H9 (cell line): Measurements from ENCODE around the gene DNAJC2. TPM values are rescaled to one million over a fixed set of nuclear protein-coding genes. Genes with fewer than 3 reads are reported as not detected.

Source experiments
- DNase-seq: peaks from one replicate; pipeline ENCODE4 v3.0.0-alpha.2; 2017
- H2AFZ ChIP-seq: one replicate; pipeline ENCODE4 v1.6.1; 2013; ENCODE audit warnings: mild to moderate bottlenecking, low read length, control low read depth, moderate library complexity
- H2AK5ac ChIP-seq: 2 replicates; pipeline ENCODE4 v1.6.1; 2013; ENCODE audit warnings: low read length, control low read depth, mixed read lengths; ENCODE audit not compliant: insufficient read length
- H2BK120ac ChIP-seq: one replicate; pipeline ENCODE4 v1.6.1; 2013; ENCODE audit warnings: low read depth, mild to moderate bottlenecking, low read length, control low read depth, inconsistent platforms; ENCODE audit not compliant: poor library complexity, severe bottlenecking
- H2BK12ac ChIP-seq: 2 replicates; pipeline ENCODE4 v1.6.1; 2013; ENCODE audit warnings: low read length, control low read depth, mixed read lengths, low read depth; ENCODE audit not compliant: insufficient read length
- H2BK15ac ChIP-seq: 2 replicates; pipeline ENCODE4 v1.6.1; 2013; ENCODE audit warnings: low read depth, low read length, control low read depth
- H2BK20ac ChIP-seq: one replicate; pipeline ENCODE4 v1.6.1; 2013; ENCODE audit warnings: low read depth, mild to moderate bottlenecking, low read length, control low read depth, inconsistent platforms; ENCODE audit not compliant: poor library complexity, severe bottlenecking
- H2BK5ac ChIP-seq: 2 replicates; pipeline ENCODE4 v1.6.1; 2013; ENCODE audit warnings: low read length, control low read depth, mixed read lengths; ENCODE audit not compliant: insufficient read length
- H3K14ac ChIP-seq: 2 replicates; pipeline ENCODE4 v1.6.1; 2013; ENCODE audit warnings: low read length, control low read depth; ENCODE audit not compliant: insufficient read depth
- H3K18ac ChIP-seq: 2 replicates; pipeline ENCODE4 v1.6.1; 2013; ENCODE audit warnings: low read depth, mild to moderate bottlenecking, mixed read lengths, low read length, control low read depth; ENCODE audit not compliant: insufficient read length
- H3K23ac ChIP-seq: 2 replicates; pipeline ENCODE4 v1.6.1; 2013; ENCODE audit warnings: low read length, control low read depth, mixed read lengths, low read depth; ENCODE audit not compliant: insufficient read length
- H3K23me2 ChIP-seq: 2 replicates; pipeline ENCODE4 v1.6.1; 2013; ENCODE audit warnings: low read depth, mild to moderate bottlenecking, mixed read lengths, low read length, control low read depth; ENCODE audit not compliant: insufficient read length, poor library complexity, severe bottlenecking
- H3K27ac ChIP-seq: 2 replicates; pipeline ENCODE4 v1.5.1; 2013; ENCODE audit warnings: low read length, control low read depth, mixed read lengths, low read depth; ENCODE audit not compliant: insufficient read length
- H3K27me3 ChIP-seq: 2 replicates; pipeline ENCODE4 v1.6.1; 2013; ENCODE audit warnings: low read length, control low read depth, inconsistent platforms; ENCODE audit not compliant: insufficient read depth
- H3K4ac ChIP-seq: 2 replicates; pipeline ENCODE4 v1.6.1; 2013; ENCODE audit warnings: low read depth, mild to moderate bottlenecking, control low read depth, inconsistent platforms, low read length, moderate library complexity
- H3K4me1 ChIP-seq: 2 replicates; pipeline ENCODE4 v1.6.1; 2013; ENCODE audit warnings: low read length, control low read depth, inconsistent platforms; ENCODE audit not compliant: insufficient read depth
- H3K4me2 ChIP-seq: 2 replicates; pipeline ENCODE4 v1.6.1; 2013; ENCODE audit warnings: low read length, control low read depth, mixed read lengths; ENCODE audit not compliant: insufficient read length, insufficient read depth
- H3K56ac ChIP-seq: 2 replicates; pipeline ENCODE4 v1.6.1; 2013; ENCODE audit warnings: low read depth, mild to moderate bottlenecking, mixed read lengths, low read length, control low read depth; ENCODE audit not compliant: insufficient read length
- H3K79me1 ChIP-seq: 2 replicates; pipeline ENCODE4 v1.6.1; 2013; ENCODE audit warnings: low read depth, mild to moderate bottlenecking, moderate library complexity, low read length, control low read depth, inconsistent platforms; ENCODE audit not compliant: insufficient read depth, poor library complexity, severe bottlenecking
- H3K79me2 ChIP-seq: 2 replicates; pipeline ENCODE4 v1.6.1; 2013; ENCODE audit warnings: low read length, control low read depth, inconsistent platforms; ENCODE audit not compliant: insufficient read depth
- H3K9ac ChIP-seq: 2 replicates; pipeline ENCODE4 v1.6.1; 2013; ENCODE audit warnings: low read length, control low read depth, mixed read lengths; ENCODE audit not compliant: insufficient read length; ENCODE audit errors: extremely low read depth
- H3K9me3 ChIP-seq: one replicate; pipeline ENCODE4 v1.6.1; 2013; ENCODE audit warnings: low read depth, low read length, inconsistent platforms; ENCODE audit not compliant: control insufficient read depth
- H3T11ph ChIP-seq: one replicate; pipeline ENCODE4 v1.6.1; 2013; ENCODE audit warnings: mild to moderate bottlenecking, low read length, control low read depth, inconsistent platforms
- H4K20me1 ChIP-seq: one replicate; pipeline ENCODE4 v1.6.1; 2013; ENCODE audit not compliant: control insufficient read depth, insufficient read length, insufficient read depth
- H4K5ac ChIP-seq: 2 replicates; pipeline ENCODE4 v1.6.1; 2013; ENCODE audit warnings: low read depth, mild to moderate bottlenecking, mixed read lengths, low read length, control low read depth; ENCODE audit not compliant: insufficient read length
- H4K8ac ChIP-seq: replicated peaks from 2 replicates; pipeline ENCODE4 v1.6.1; 2013; ENCODE audit warnings: low read length, control low read depth, mixed read lengths, low read depth; ENCODE audit not compliant: insufficient read length
- H4K91ac ChIP-seq: 2 replicates; pipeline ENCODE4 v1.6.1; 2013; ENCODE audit warnings: low read depth, mild to moderate bottlenecking, moderate library complexity, mixed read lengths, low read length, control low read depth; ENCODE audit not compliant: insufficient read length
- H3K27ac Mint-ChIP-seq, 3 experiments: 2 replicates in 2 of 3; 3 replicates in 1 of 3; pipeline ENCODE4 v1.8.0; 2020 to 2021; ENCODE audit warnings: mixed read lengths in 3 of 3, mild to moderate bottlenecking in 1 of 3, moderate library complexity in 1 of 3
- H3K27me3 Mint-ChIP-seq: 2 replicates; pipeline ENCODE4 v1.8.0; 2021; ENCODE audit warnings: low read depth, mild to moderate bottlenecking, moderate library complexity, mixed read lengths
- H3K36me3 Mint-ChIP-seq, 3 experiments: 2 replicates in 2 of 3; 3 replicates in 1 of 3; pipeline ENCODE4 v1.8.0; 2020 to 2021; ENCODE audit warnings: low read depth in 3 of 3, mixed read lengths in 3 of 3; ENCODE audit not compliant: insufficient read depth in 1 of 3
- H3K4me1 Mint-ChIP-seq, 2 experiments: 2 replicates each; pipeline ENCODE4 v1.8.0; 2020; ENCODE audit warnings: mixed read lengths in 2 of 2
- H3K4me3 Mint-ChIP-seq, 2 experiments: 2 replicates in 1 of 2; 3 replicates in 1 of 2; pipeline ENCODE4 v1.8.0; 2020 to 2021; ENCODE audit warnings: mild to moderate bottlenecking in 2 of 2, mixed read lengths in 2 of 2, moderate library complexity in 1 of 2
- H3K9me3 Mint-ChIP-seq, 2 experiments: 2 replicates in 1 of 2; 3 replicates in 1 of 2; pipeline ENCODE4 v1.8.0; 2020; ENCODE audit warnings: mild to moderate bottlenecking in 2 of 2, mixed read lengths in 2 of 2, moderate library complexity in 1 of 2
- CTCF ChIP-seq: fragments of 200-600 bp; sonication (generic); conservative IDR thresholded peaks from 3 replicates; pipeline ENCODE4 v1.8.0; 2021; ENCODE audit warnings: antibody characterized with exemption, mild to moderate bottlenecking
- WGBS: extraction: QIAGEN DNeasy Blood & Tissue Kit; methylation state at CpG from one replicate; pipeline ENCODE4 v1.1.7; 2013; ENCODE audit warnings: missing lambda C conversion rate, low lambda C conversion rate, mixed read lengths; ENCODE audit not compliant: insufficient read length; ENCODE audit errors: extremely low coverage; 5-methylcytosine and 5-hydroxymethylcytosine counted together
- total RNA-seq: library from RNA; stranded (reverse); gene quantifications from 2 replicates; pipeline ENCODE4 v1.2.1, GENCODE V29; 2021

The DNAJC2 gene
- total RNA-seq, 1 experiment from 2014 or later, result 57.9 TPM

GRCh38 chr7:103389263-103389662, 44.7 kb upstream of the DNAJC2 start:
- Mint-ChIP-seq H3K27me3 (peaks cover 2% of the 10 kb centered on the region; the same call in 1 of the 2 replicates), H3K27ac (peak overlapping the region in 1 of 3 experiments; percentile 77; a peak in 1 of 7 replicates), H3K4me3 (no peak overlapping the region), H3K9me3 (no peaks in the 10 kb centered on the region), H3K36me3 (no peaks in the 10 kb centered on the region), H3K4me1 (no peaks in the 10 kb centered on the region)
- H3T11ph ChIP-seq, result no peak overlapping the region
- no peak overlapping the region for H3K27ac ChIP-seq
- no peaks in the 10 kb centered on the region for H3K27me3 ChIP-seq
- TF ChIP-seq CTCF, result no peak
- no peak overlapping the region for H3K18ac ChIP-seq
- no peaks in the 10 kb centered on the region for H3K79me1 ChIP-seq
- H2BK12ac ChIP-seq, result no peak overlapping the region
- no peak overlapping the region for H4K8ac ChIP-seq
- no peak overlapping the region for H2BK120ac ChIP-seq
- H2BK20ac ChIP-seq, result no peak overlapping the region
- no peak overlapping the region for H4K5ac ChIP-seq
- H3K23me2 ChIP-seq, result no peaks in the 10 kb centered on the region
- no peak overlapping the region for H3K23ac ChIP-seq
- H3K79me2 ChIP-seq, result no peaks in the 10 kb centered on the region
- no peak overlapping the region for H4K91ac ChIP-seq
- H4K20me1 ChIP-seq, result no peaks in the 10 kb centered on the region
- H3K4ac ChIP-seq, result no peak overlapping the region
- no peak for DNase-seq
- H3K56ac ChIP-seq, result no peak overlapping the region
- no peak overlapping the region for H2AK5ac ChIP-seq
- H3K9me3 ChIP-seq, result no peaks in the 10 kb centered on the region
- H3K9ac ChIP-seq, result no peak overlapping the region
- no peak overlapping the region for H2BK5ac ChIP-seq
- WGBS, result no CpG with 5 or more reads among the region's 3 CpGs
- H2BK15ac ChIP-seq, result no peak overlapping the region
- no peak overlapping the region for H2AFZ ChIP-seq
- H3K4me1 ChIP-seq, result no peaks in the 10 kb centered on the region
- H3K14ac ChIP-seq, result no peak overlapping the region
- H3K4me2 ChIP-seq, result no peak overlapping the region
